Immature natural killer cell (primary cell): ENCODE data around the gene ST3GAL2. TPM values are rescaled to one million over a fixed set of nuclear protein-coding genes. Genes with fewer than 3 reads are reported as not detected.
"Not testable (repeated sequence)": the region's sequence is repeated elsewhere in the genome, so short reads cannot be mapped to it uniquely, and the experiment has no call there.

Experiments used
- DNase-seq, 3 donors: peaks; one replicate each; pipeline ENCODE4 v3.0.0; 2022; ENCODE audit warnings: mixed read lengths in 1 of 3
- H3K27ac Mint-ChIP-seq, 6 donors: one replicate each; pipeline ENCODE4 v1.8.0; 2020; ENCODE audit warnings: mixed read lengths in 6 of 6, mild to moderate bottlenecking in 5 of 6, inconsistent platforms in 4 of 6, moderate library complexity in 3 of 6
- H3K27me3 Mint-ChIP-seq, 3 donors: one replicate each; pipeline ENCODE4 v1.8.0; 2020 to 2021; ENCODE audit warnings: low read depth in 3 of 3, mild to moderate bottlenecking in 3 of 3, mixed read lengths in 3 of 3, moderate library complexity in 3 of 3, inconsistent platforms in 1 of 3
- H3K36me3 Mint-ChIP-seq, 3 donors: one replicate each; pipeline ENCODE4 v1.8.0; 2020; ENCODE audit warnings: mixed read lengths in 3 of 3, inconsistent platforms in 2 of 3, mild to moderate bottlenecking in 2 of 3
- H3K4me1 Mint-ChIP-seq, 2 donors: one replicate each; pipeline ENCODE4 v1.8.0; 2020; ENCODE audit warnings: inconsistent platforms in 2 of 2, mild to moderate bottlenecking in 2 of 2, mixed read lengths in 2 of 2, moderate library complexity in 1 of 2
- H3K4me3 Mint-ChIP-seq, 5 donors: one replicate each; pipeline ENCODE4 v1.8.0; 2020; ENCODE audit warnings: mild to moderate bottlenecking in 5 of 5, mixed read lengths in 5 of 5, inconsistent platforms in 3 of 5, moderate library complexity in 3 of 5
- H3K9me3 Mint-ChIP-seq, 6 donors: one replicate each; pipeline ENCODE4 v1.8.0; 2020; ENCODE audit warnings: mild to moderate bottlenecking in 6 of 6, mixed read lengths in 6 of 6, inconsistent platforms in 4 of 6, moderate library complexity in 3 of 6
- polyA plus RNA-seq, 3 donors: library from polyadenylated mRNA; unstranded; fragments of 300-500 nt; fragmentation: Illumina TruSeq; gene quantifications; one replicate each; pipeline ENCODE4 v1.2.3, GENCODE V29; 2021

ST3GAL2 gene
- polyA plus RNA-seq, 3 donors from 2014 or later: 11.1 to 20.7 (median 17.4) TPM

GRCh38 chr16:70455910-70456309 lies 17.0 kb upstream of the ST3GAL2 start:
- no peak for DNase-seq
- Mint-ChIP-seq H3K36me3 (no peaks in the 10 kb centered on the region), H3K27ac (peak overlapping the region in 2 of 6 donors; percentile 0 to 62), H3K4me3 (peak overlapping the region in 4 of 5 donors; percentile 54 to 92 (median 74)), H3K27me3 (peaks cover 0 to 3% (median 2%) of the 10 kb centered on the region in 3 donors), H3K4me1 (peaks cover 14 to 15% of the 10 kb centered on the region in 2 donors), H3K9me3 (no peaks in the 10 kb centered on the region)

DNA sequence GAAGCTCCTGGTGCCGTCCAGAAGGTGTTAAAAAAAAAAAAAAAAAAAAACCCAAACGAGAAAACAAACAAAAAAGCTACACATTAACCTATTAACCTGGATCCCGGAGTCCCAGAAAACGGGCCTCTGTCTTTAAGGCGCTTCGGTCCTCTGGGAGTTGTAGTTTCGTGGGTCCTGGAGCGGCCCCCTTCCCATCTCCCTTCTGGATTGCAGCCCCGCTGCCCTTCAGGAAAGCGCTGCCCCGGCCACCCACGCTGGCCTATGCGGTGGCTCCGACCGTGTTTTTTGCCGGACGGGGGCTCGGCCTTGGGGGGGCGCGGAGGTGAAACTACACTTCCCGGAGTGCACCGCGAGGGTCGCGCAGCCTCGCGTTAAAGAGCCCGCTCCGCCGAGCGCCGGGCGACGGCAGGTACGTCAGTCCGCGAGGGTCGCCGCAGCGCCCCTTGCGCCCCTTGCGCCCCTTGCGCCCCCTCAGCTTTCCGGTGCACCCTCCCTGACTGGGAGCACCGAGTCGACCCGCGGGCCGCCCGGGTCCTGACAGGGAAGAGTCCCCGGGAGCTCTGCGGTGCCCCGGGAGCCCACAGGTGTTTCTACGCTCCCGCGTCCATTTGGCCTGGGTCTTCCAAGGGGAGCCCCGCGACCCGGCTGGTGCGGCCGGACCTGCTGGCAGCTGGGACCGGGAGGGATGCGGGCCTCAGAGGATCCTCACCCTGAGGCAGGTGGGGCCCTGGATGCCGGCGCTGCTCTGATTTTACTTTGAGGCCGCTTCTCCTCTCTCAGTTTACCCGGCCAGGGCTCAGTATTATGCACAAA lies 15.5 kb upstream of the ST3GAL2 start, which contains the start of gene FCSK:
TSS of gene FCSK (plus strand) at position 374 of the 813 bp plus-strand sequence. CDS start 8,596 bp downstream, outside the sequence.
- Mint-ChIP-seq H3K4me3 (peak within 1 kb of the TSS; percentile 91 to 95 (median 92)), H3K4me1 (peaks cover 14 to 15% of the 10 kb centered on the region in 2 donors), H3K27me3 (peaks cover 0 to 2% (median 0%) of the 10 kb centered on the region in 3 donors), H3K9me3 (no peaks in the 10 kb centered on the region), H3K27ac (peak within 1 kb of the TSS; percentile 78 to 93 (median 88)), H3K36me3 (peaks cover 0 to under 1% (median 0%) of the 10 kb centered on the region in 3 donors)
- DNase-seq: peak; percentile 80 to 85 (median 83)

DNA sequence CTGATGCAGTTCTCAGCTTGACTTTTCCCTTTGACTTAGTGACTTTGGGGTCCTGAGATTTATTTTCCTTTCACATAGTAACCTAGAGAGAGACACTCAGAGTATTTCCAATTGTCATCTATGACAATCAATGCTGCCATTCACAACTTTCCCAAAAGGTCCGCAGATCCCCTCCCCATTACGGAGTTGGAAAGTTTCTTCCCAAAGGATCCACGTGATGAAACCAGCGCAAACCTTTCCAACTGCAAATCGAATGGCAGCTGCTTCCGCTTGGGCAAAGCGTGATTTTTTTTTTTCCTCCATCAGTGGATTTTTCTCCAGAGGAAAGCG lies 15.0 kb upstream of the ST3GAL2 start:
- Mint-ChIP-seq H3K4me3 (peak overlapping the region; percentile 91 to 95 (median 92)), H3K4me1 (peaks cover 14 to 15% of the 10 kb centered on the region in 2 donors), H3K27ac (peak overlapping the region; percentile 78 to 91 (median 86)), H3K9me3 (no peaks in the 10 kb centered on the region), H3K27me3 (peaks cover 0 to 4% (median 0%) of the 10 kb centered on the region in 3 donors), H3K36me3 (peaks cover 0 to 4% (median 0%) of the 10 kb centered on the region in 3 donors)
- DNase-seq: no peak

DNA sequence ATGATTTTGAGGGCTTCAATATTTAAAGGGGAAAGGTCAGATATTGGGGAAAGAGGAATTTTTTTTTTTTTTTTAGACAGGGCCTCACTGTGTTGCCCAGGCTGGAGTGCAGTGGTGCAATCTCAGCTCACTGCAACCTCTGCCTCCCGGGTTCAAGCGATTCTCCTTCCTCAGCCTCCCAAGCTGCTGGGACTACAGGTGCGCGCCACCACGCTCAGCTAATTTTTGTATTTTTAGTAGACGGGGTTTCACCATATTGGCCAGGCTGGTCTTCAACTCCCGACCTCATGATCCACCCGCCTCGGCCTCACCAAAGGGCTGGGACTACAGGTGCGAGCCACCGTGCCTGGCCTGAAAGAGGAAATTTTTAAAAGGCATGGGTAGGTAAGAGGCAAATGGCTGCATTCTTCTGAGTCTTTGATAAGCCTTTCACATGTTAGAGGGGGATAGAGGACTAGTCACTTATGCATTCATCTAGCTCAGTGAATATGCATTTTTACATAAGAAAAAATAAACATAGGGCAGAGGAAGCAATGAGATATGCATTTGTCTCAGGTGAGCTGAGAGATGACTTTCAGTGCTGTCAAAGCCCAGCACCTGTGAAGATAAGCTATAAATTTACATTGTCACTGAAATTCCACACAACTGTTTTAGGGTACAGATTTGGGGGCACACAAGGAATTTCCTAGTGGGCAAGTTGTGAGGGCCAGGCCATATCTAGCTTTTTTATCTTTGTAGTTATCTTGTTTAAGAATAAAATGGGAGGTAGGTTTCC lies 14.4 kb upstream of the ST3GAL2 start:
- peaks cover 0 to 4% (median 0%) of the 10 kb centered on the region in 3 donors for H3K36me3 Mint-ChIP-seq
- DNase-seq: no peak
- peak overlapping the region; percentile 91 to 95 (median 92) for H3K4me3 Mint-ChIP-seq
- peaks cover 0 to 4% (median 0%) of the 10 kb centered on the region in 3 donors for H3K27me3 Mint-ChIP-seq
- no peaks in the 10 kb centered on the region for H3K9me3 Mint-ChIP-seq
- peaks cover 14 to 15% of the 10 kb centered on the region in 2 donors for H3K4me1 Mint-ChIP-seq
- peak overlapping the region; percentile 78 to 91 (median 86) for H3K27ac Mint-ChIP-seq

DNA sequence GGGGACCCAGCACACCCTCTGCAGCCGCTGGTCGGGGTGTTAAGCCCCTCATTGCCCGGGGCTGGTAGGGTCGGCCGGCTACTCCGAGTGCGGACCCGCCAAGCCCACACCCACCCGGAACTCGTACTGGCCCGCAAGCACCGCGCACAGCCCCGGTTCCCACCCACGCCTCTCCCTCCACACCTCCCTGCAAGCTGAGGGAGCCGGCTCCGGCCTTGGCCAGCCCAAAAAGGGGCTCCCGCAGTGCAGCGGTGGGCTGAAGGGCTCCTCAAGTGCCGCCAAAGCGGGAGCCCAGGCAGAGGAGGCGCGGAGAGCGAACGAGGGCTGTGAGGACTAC lies 12.1 kb upstream of the ST3GAL2 start:
- not testable (repeated sequence) for H3K27ac Mint-ChIP-seq, DNase-seq, H3K9me3 Mint-ChIP-seq, H3K4me3 Mint-ChIP-seq, H3K36me3 Mint-ChIP-seq, H3K27me3 Mint-ChIP-seq
- peaks cover 8 to 15% of the 10 kb centered on the region in 2 donors for H3K4me1 Mint-ChIP-seq

DNA sequence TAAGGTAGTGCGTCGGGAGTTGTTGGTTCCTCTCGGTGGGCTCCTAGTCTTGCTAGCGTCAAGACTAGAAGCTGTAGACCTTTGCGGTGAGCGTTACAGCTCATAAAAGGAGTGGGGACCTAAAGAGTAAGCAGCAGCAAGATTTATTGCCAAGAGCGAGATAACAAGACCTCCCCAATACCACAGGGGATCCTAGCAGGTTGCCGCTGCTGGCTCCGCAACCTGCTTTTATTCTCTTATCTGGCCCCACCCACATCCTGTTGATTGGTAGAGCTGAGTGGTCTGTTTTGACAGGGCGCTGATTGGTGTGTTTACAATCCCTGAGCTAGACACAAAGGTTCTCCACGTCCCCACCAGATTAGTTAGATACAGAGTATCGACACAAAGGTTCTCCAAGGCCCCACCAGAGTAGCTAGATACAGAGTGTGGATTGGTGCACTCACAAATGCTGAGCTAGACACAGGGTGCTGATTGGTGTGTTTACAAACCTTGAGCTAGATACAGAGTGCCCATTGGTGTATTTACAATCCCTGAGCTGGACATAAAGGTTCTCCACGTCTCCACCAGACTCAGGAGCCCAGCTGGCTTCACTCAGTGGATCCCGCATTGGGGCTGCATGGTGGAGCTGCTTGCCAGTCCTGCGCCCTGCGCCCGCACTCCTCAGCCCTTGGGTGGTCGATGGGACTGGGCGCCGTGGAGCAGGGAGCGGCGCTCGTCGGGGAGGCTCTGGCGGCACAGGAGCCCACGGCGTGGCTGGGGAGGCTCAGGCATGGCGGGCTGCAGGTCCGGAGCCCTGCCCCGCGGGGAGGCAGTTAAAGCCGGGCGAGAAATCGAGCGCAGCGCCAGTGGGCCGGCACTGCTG lies 11.5 kb upstream of the ST3GAL2 start:
- DNase-seq, H3K9me3 Mint-ChIP-seq, H3K36me3 Mint-ChIP-seq, H3K4me3 Mint-ChIP-seq, H3K27me3 Mint-ChIP-seq: not testable (repeated sequence)
- Mint-ChIP-seq H3K27ac (peak overlapping the region in 1 of 6 donors; percentile 51), H3K4me1 (peaks cover 8 to 13% of the 10 kb centered on the region in 2 donors)

GRCh38 chr16:70448075-70448474 lies 9.2 kb upstream of the ST3GAL2 start:
- Mint-ChIP-seq H3K27me3 (peaks cover 0 to 6% (median 0%) of the 10 kb centered on the region in 3 donors), H3K9me3 (no peaks in the 10 kb centered on the region), H3K4me3 (no peak overlapping the region), H3K4me1 (peaks cover 0 to 2% of the 10 kb centered on the region in 2 donors), H3K36me3 (peaks cover 0 to 7% (median 0%) of the 10 kb centered on the region in 3 donors), H3K27ac (no peak overlapping the region)
- DNase-seq: no peak

- Mint-ChIP-seq H3K4me1 (peaks cover 5 to 6% of the 10 kb centered on the region in 2 donors), H3K9me3 (no peaks in the 10 kb centered on the region), H3K27me3 (peaks cover 0 to 8% (median 0%) of the 10 kb centered on the region in 3 donors), H3K36me3 (peaks cover 0 to 7% (median 0%) of the 10 kb centered on the region in 3 donors), H3K27ac (no peak overlapping the region), H3K4me3 (no peak overlapping the region)
- DNase-seq: no peak
Measured at GRCh38 chr16:70444249-70445063, 5.6 kb upstream of the ST3GAL2 start.

DNA sequence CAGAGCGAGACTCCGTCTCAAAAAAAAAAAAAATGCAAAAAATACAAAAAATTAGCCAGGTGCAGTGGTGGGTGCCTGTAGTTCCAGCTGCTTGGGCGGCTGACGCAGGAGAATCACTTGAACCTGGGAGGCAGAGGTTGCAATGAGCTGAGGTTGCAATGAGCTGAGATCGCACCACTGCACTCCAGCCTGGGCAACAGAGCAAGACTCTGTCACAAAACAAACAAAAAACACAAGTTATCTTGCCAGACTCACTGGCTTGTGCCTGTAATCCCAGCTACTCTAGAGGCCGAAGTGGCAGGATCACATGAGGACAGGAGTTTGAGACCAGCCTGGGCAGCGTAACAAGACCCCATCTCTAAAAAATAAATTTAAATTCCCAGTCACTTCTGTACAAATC lies 3.4 kb upstream of the ST3GAL2 start:
- no peak overlapping the region for H3K27ac Mint-ChIP-seq
- no peak overlapping the region for H3K4me3 Mint-ChIP-seq
- H3K27me3 Mint-ChIP-seq: peaks cover 0 to 6% (median 0%) of the 10 kb centered on the region in 3 donors
- peaks cover 0 to 3% (median 0%) of the 10 kb centered on the region in 3 donors for H3K36me3 Mint-ChIP-seq
- H3K4me1 Mint-ChIP-seq: peaks cover 19 to 21% of the 10 kb centered on the region in 2 donors
- H3K9me3 Mint-ChIP-seq: no peaks in the 10 kb centered on the region
- DNase-seq: no peak

GRCh38 chr16:70441406-70441990 lies 2.6 kb upstream of the ST3GAL2 start:
- Mint-ChIP-seq H3K9me3 (no peaks in the 10 kb centered on the region), H3K27me3 (peaks cover 0 to 6% (median 0%) of the 10 kb centered on the region in 3 donors), H3K4me1 (peaks cover 27 to 29% of the 10 kb centered on the region in 2 donors), H3K4me3 (no peak overlapping the region), H3K36me3 (no peaks in the 10 kb centered on the region), H3K27ac (peak overlapping the region in 1 of 6 donors; percentile 45)
- DNase-seq: no peak

DNA sequence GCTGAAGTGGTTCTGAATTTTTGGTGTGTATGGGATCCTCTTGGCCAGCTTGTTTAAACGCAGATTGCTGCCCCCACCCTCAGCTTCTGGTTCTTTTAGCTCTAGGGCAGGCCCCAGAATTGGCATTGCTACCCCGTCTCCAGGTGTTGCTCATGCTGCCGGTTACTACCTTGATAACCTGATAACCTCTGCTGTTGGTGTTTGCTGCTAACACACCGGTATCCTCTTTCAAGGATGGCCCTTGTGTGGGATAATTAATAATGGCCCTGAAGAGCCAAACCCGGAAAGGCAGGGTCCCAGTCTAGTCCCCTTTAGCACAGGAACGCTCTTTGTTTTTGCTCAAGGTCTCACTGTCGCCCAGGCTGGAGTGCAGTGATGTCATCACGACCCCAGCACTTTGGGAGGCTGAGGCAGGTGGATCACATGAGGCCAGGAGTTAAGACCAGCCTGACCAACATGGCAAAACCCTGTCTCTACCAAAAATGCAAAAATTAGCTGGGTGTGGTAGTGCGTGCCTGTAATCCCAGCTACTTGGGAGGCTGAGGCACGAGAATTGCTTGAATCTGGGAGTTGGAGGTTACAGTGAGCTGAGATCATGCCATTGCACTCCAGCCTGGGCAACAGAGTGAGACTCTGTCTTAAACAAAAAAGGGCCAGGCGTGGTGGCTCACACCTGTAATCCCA lies 1.3 kb upstream of the ST3GAL2 start:
- Mint-ChIP-seq H3K27me3 (peaks cover 0 to 6% (median 0%) of the 10 kb centered on the region in 3 donors), H3K27ac (peak overlapping the region in 3 of 6 donors; percentile 23 to 36 (median 30))

GRCh38 chr16:70438585-70438968 lies 323 bp downstream of the ST3GAL2 start:
- Mint-ChIP-seq H3K4me3 (peak overlapping the region; percentile 89 to 98 (median 92)), H3K36me3 (peaks cover 0 to 4% (median 0%) of the 10 kb centered on the region in 3 donors), H3K27ac (peak overlapping the region; percentile 73 to 89 (median 84)), H3K27me3 (peaks cover 0 to 6% (median 2%) of the 10 kb centered on the region in 3 donors), H3K4me1 (peaks cover 34 to 42% of the 10 kb centered on the region in 2 donors), H3K9me3 (no peaks in the 10 kb centered on the region)
- DNase-seq: no peak

More for the DNA sequence above, 1.3 kb upstream of the ST3GAL2 start:
- no peak for DNase-seq
- peaks cover 29 to 36% of the 10 kb centered on the region in 2 donors for H3K4me1 Mint-ChIP-seq
- no peaks in the 10 kb centered on the region for H3K9me3 Mint-ChIP-seq
- H3K4me3 Mint-ChIP-seq: peak overlapping the region; percentile 92 to 96 (median 94)
- no peaks in the 10 kb centered on the region for H3K36me3 Mint-ChIP-seq
